ENCODE results near the gene GPR35.

The GPR35 gene

GRCh38 chr2:240629619-240629967, 4.3 kb downstream of the GPR35 start:
- Histone ChIP-seq H3K4me1 (peaks cover 36% of the 10 kb centered on the region), H3K27ac (no peak overlapping the region), H3K27me3 (no peaks in the 10 kb centered on the region), H3K9ac (no peak overlapping the region), H3K36me3 (peaks cover 4% of the 10 kb centered on the region; the same call in 1 of the 2 replicates), H3K9me3 (peaks cover 29% of the 10 kb centered on the region), H3K4me2 (no peak overlapping the region), H3K4me3 (no peak overlapping the region), H4K20me1 (no peaks in the 10 kb centered on the region)
- no peak for TF ChIP-seq Cebpa-rat (IDR thresholded peaks at IDR 0.05)

- no peak for TF ChIP-seq Cebpa-rat (IDR thresholded peaks at IDR 0.05)
- Histone ChIP-seq H3K4me1 (peaks cover 30% of the 10 kb centered on the region), H3K4me3 (no peak overlapping the region), H3K4me2 (no peak overlapping the region), H3K36me3 (peaks cover 4% of the 10 kb centered on the region; the same call in 1 of the 2 replicates), H3K9me3 (peaks cover 34% of the 10 kb centered on the region), H3K27me3 (no peaks in the 10 kb centered on the region), H4K20me1 (no peaks in the 10 kb centered on the region), H3K27ac (no peak overlapping the region), H3K9ac (no peak overlapping the region)
Observed at GRCh38 chr2:240629968-240630770, 4.9 kb downstream of the GPR35 start.

GRCh38 chr2:240630771-240631547, 5.7 kb downstream of the GPR35 start:
- Histone ChIP-seq H3K4me1 (peaks cover 28% of the 10 kb centered on the region), H3K4me3 (no peak overlapping the region)
- no peak for TF ChIP-seq Cebpa-rat (IDR thresholded peaks at IDR 0.05)

GRCh38 chr2:240631548-240632305, 6.4 kb downstream of the GPR35 start:
- Histone ChIP-seq H3K4me1 (peaks cover 23% of the 10 kb centered on the region), H3K4me2 (no peak overlapping the region), H3K36me3 (peaks cover 4% of the 10 kb centered on the region; the same call in 1 of the 2 replicates), H4K20me1 (no peaks in the 10 kb centered on the region), H3K4me3 (no peak overlapping the region), H3K27ac (no peak overlapping the region), H3K27me3 (no peaks in the 10 kb centered on the region), H3K9me3 (peaks cover 41% of the 10 kb centered on the region), H3K9ac (no peak overlapping the region)
- TF ChIP-seq Cebpa-rat (IDR thresholded peaks at IDR 0.05): no peak

More at GRCh38 chr2:240630771-240631547, 5.7 kb downstream of the GPR35 start:
- Histone ChIP-seq H4K20me1 (no peaks in the 10 kb centered on the region), H3K9ac (no peak overlapping the region), H3K36me3 (peaks cover 4% of the 10 kb centered on the region; the same call in 1 of the 2 replicates), H3K4me2 (no peak overlapping the region), H3K27me3 (no peaks in the 10 kb centered on the region), H3K9me3 (peaks cover 41% of the 10 kb centered on the region), H3K27ac (no peak overlapping the region)

GRCh38 chr2:240632306-240632721, 7.0 kb downstream of the GPR35 start:
- Histone ChIP-seq H3K4me3 (no peak overlapping the region), H3K4me2 (no peak overlapping the region), H3K9ac (no peak overlapping the region), H3K4me1 (peaks cover 17% of the 10 kb centered on the region), H4K20me1 (no peaks in the 10 kb centered on the region), H3K27me3 (no peaks in the 10 kb centered on the region), H3K36me3 (peaks cover 4% of the 10 kb centered on the region; the same call in 1 of the 2 replicates), H3K9me3 (peaks cover 41% of the 10 kb centered on the region), H3K27ac (no peak overlapping the region)
- TF ChIP-seq Cebpa-rat (IDR thresholded peaks at IDR 0.05): no peak

GRCh38 chr2:240635121-240635997, 10.1 kb downstream of the GPR35 start:
- H3K4me2 ChIP-seq: no peak overlapping the region
- H3K27ac ChIP-seq: no peak overlapping the region
- TF ChIP-seq Cebpa-rat (IDR thresholded peaks at IDR 0.05): no peak
- H4K20me1 ChIP-seq: no peaks in the 10 kb centered on the region
- H3K27me3 ChIP-seq: no peaks in the 10 kb centered on the region
- peaks cover under 1% of the 10 kb centered on the region; the same call in 1 of the 2 replicates for H3K36me3 ChIP-seq
- no peaks in the 10 kb centered on the region for H3K4me1 ChIP-seq
- peaks cover 49% of the 10 kb centered on the region for H3K9me3 ChIP-seq
- no peak overlapping the region for H3K9ac ChIP-seq
- H3K4me3 ChIP-seq: no peak overlapping the region

GRCh38 chr2:240635998-240636547, 10.8 kb downstream of the GPR35 start:
- H3K9ac ChIP-seq: no peak overlapping the region
- TF ChIP-seq Cebpa-rat (IDR thresholded peaks at IDR 0.05): no peak
- no peak overlapping the region for H3K4me3 ChIP-seq
- H3K27ac ChIP-seq: no peak overlapping the region
- H3K4me1 ChIP-seq: no peaks in the 10 kb centered on the region
- peaks cover 51% of the 10 kb centered on the region for H3K9me3 ChIP-seq
- no peaks in the 10 kb centered on the region for H4K20me1 ChIP-seq
- H3K27me3 ChIP-seq: no peaks in the 10 kb centered on the region
- H3K36me3 ChIP-seq: no peaks in the 10 kb centered on the region
- no peak overlapping the region for H3K4me2 ChIP-seq

- no peak for TF ChIP-seq Cebpa-rat (IDR thresholded peaks at IDR 0.05)
- peaks cover 54% of the 10 kb centered on the region for H3K9me3 ChIP-seq
Observed at GRCh38 chr2:240636563-240637115, 11.4 kb downstream of the GPR35 start.

More at GRCh38 chr2:240636563-240637115, 11.4 kb downstream of the GPR35 start:
- Histone ChIP-seq H3K27ac (no peak overlapping the region), H4K20me1 (no peaks in the 10 kb centered on the region), H3K4me1 (no peaks in the 10 kb centered on the region), H3K36me3 (no peaks in the 10 kb centered on the region), H3K9ac (no peak overlapping the region), H3K27me3 (no peaks in the 10 kb centered on the region), H3K4me2 (no peak overlapping the region), H3K4me3 (no peak overlapping the region)
